ENCODE data around the gene MAN2B1. TPM values are rescaled to one million over a fixed set of nuclear protein-coding genes. Genes with fewer than 3 reads are reported as not detected.

Gene MAN2B1
- total and polyA plus RNA-seq, 9 donors: 17.8 to 63.7 (median 35.0) TPM

- intact Hi-C loops (cut with DNase I): no loop called here
- no peaks in the 10 kb centered on the region for H3K9me3 ChIP-seq
- H3K27me3 ChIP-seq: no peaks in the 10 kb centered on the region
- 5 to 6% (median 6%) methylated on average over 55 to 59 of the region's 59 CpGs for WGBS, 3 donors
- H3K36me3 ChIP-seq: no peaks in the 10 kb centered on the region
- peak within 1 kb of the TSS; percentile 58 for H3K4me3 ChIP-seq
- H3K27ac ChIP-seq: peak within 1 kb of the TSS in 1 of 2 donors; percentile 87
- DNase-seq: peak; percentile 93 to 98 (median 97)
- peaks cover 4% of the 10 kb centered on the region for H3K4me1 ChIP-seq (ENCODE audit: insufficient read depth)
- peak; percentile 56 for TF ChIP-seq POLR2A (IDR thresholded peaks at IDR 0.05)
- TF ChIP-seq EP300 (IDR thresholded peaks at IDR 0.05): no peak
- TF ChIP-seq, protein P1, sequence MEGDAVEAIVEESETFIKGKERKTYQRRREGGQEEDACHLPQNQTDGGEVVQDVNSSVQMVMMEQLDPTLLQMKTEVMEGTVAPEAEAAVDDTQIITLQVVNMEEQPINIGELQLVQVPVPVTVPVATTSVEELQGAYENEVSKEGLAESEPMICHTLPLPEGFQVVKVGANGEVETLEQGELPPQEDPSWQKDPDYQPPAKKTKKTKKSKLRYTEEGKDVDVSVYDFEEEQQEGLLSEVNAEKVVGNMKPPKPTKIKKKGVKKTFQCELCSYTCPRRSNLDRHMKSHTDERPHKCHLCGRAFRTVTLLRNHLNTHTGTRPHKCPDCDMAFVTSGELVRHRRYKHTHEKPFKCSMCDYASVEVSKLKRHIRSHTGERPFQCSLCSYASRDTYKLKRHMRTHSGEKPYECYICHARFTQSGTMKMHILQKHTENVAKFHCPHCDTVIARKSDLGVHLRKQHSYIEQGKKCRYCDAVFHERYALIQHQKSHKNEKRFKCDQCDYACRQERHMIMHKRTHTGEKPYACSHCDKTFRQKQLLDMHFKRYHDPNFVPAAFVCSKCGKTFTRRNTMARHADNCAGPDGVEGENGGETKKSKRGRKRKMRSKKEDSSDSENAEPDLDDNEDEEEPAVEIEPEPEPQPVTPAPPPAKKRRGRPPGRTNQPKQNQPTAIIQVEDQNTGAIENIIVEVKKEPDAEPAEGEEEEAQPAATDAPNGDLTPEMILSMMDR (IDR thresholded peaks at IDR 0.05): peak in 1 of 3 donors; percentile 10
These were observed 30.1 kb upstream of the MAN2B1 start, which contains the start of gene FBXW9 for GRCh38 chr19:12696366-12697335. Gene FBXW9 (minus strand): TSS chr19:12696631. CDS start chr19:12696581, 50 bp downstream.

- WGBS, 3 donors: 1 to 2% (median 2%) methylated on average over 31 to 36 of the region's 36 CpGs
- no peak overlapping the region for H3K27ac ChIP-seq
- H3K27me3 ChIP-seq: no peaks in the 10 kb centered on the region
- no peaks in the 10 kb centered on the region for H3K9me3 ChIP-seq
- H3K36me3 ChIP-seq: no peaks in the 10 kb centered on the region
- no peak for DNase-seq
- H3K4me1 ChIP-seq (ENCODE audit: insufficient read depth): peaks cover 4% of the 10 kb centered on the region
- intact Hi-C loops (cut with DNase I): no loop called here
- TF ChIP-seq POLR2A (IDR thresholded peaks at IDR 0.05) (no peak), EP300 (IDR thresholded peaks at IDR 0.05) (no peak)
- TF ChIP-seq, protein P1 (IDR thresholded peaks at IDR 0.05): no peak
- peak overlapping the region; percentile 58 for H3K4me3 ChIP-seq
These were observed 29.4 kb upstream of the MAN2B1 start for GRCh38 chr19:12695997-12696365.

- TF ChIP-seq, protein P1 (IDR thresholded peaks at IDR 0.05): no peak
- TF ChIP-seq EP300 (IDR thresholded peaks at IDR 0.05): no peak
- no peak for TF ChIP-seq POLR2A (IDR thresholded peaks at IDR 0.05)
- 55 to 71% (median 62%) methylated on average over 1 of the region's 1 CpG for WGBS, 3 donors
- Histone ChIP-seq H3K36me3 (no peaks in the 10 kb centered on the region), H3K27ac (no peak overlapping the region), H3K4me3 (peak overlapping the region; percentile 58), H3K4me1 (ENCODE audit: insufficient read depth) (peaks cover 4% of the 10 kb centered on the region), H3K9me3 (no peaks in the 10 kb centered on the region), H3K27me3 (no peaks in the 10 kb centered on the region)
- intact Hi-C loops (cut with DNase I): no loop called here
- DNase-seq: no peak
These were observed 29.0 kb upstream of the MAN2B1 start for GRCh38 chr19:12695514-12695913.

DNA sequence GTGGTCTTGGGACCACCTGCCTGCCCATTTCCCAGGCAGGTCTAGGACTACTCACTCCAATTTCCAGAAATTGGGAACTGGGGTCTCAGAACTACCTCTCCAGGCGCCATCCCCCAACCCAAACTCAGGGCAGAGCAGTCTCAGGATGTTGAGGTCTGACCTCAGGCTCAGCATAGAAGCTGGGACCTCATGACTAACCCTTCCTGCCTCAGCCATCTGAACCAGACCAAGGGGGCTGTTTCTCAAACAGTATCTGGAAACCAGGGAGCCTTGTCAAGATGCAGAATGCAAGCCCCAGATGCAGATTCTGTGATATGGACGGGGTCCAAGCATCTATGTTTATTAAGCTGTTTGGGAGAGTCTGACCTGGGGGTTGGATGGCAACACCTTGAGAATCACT, 28.6 kb upstream of the MAN2B1 start:
- H3K4me1 ChIP-seq (ENCODE audit: insufficient read depth): peaks cover 4% of the 10 kb centered on the region
- intact Hi-C loops (cut with DNase I): no loop called here
- 68 to 89% (median 69%) methylated on average over 2 of the region's 2 CpGs for WGBS, 3 donors
- no peak overlapping the region for H3K27ac ChIP-seq
- no peaks in the 10 kb centered on the region for H3K36me3 ChIP-seq
- no peak overlapping the region for H3K4me3 ChIP-seq
- no peak for DNase-seq
- no peaks in the 10 kb centered on the region for H3K9me3 ChIP-seq
- TF ChIP-seq EP300 (IDR thresholded peaks at IDR 0.05): no peak
- no peak for TF ChIP-seq POLR2A (IDR thresholded peaks at IDR 0.05)
- TF ChIP-seq, protein P1 (IDR thresholded peaks at IDR 0.05): no peak
- H3K27me3 ChIP-seq: no peaks in the 10 kb centered on the region
